Colonic mucosa (tissue), 4 donors: ENCODE measurements around the gene OR10H5. TPM values are rescaled to one million over a fixed set of nuclear protein-coding genes. Genes with fewer than 3 reads are reported as not detected.
"Not testable (repeated sequence)": the region's sequence is repeated elsewhere in the genome, so short reads cannot be mapped to it uniquely, and the experiment has no call there.

Experiments
- DNase-seq: peaks from one replicate; pipeline ENCODE4 v3.0.0-alpha.2; 2020
- H3K27ac ChIP-seq: fragments of 200-600 bp; one replicate; pipeline ENCODE4 v1.8.0; 2021
- H3K27me3 ChIP-seq: fragments of 200-600 bp; one replicate; pipeline ENCODE4 v1.8.0; 2021
- H3K36me3 ChIP-seq: fragments of 200-600 bp; one replicate; pipeline ENCODE4 v1.8.0; 2021
- H3K4me1 ChIP-seq: fragments of 200-600 bp; one replicate; pipeline ENCODE4 v1.8.0; 2021; ENCODE audit warnings: mild to moderate bottlenecking
- H3K4me3 ChIP-seq: fragments of 200-600 bp; one replicate; pipeline ENCODE4 v1.8.0; 2021
- H3K9ac ChIP-seq, 2 donors: one replicate each; pipeline ENCODE4 v1.7.0; 2013; ENCODE audit warnings: control low read depth in 2 of 2, low read depth in 2 of 2, low read length in 2 of 2
- H3K9me3 ChIP-seq: fragments of 200-600 bp; one replicate; pipeline ENCODE4 v1.8.0; 2021
- CTCF ChIP-seq: fragments of 200-600 bp; IDR thresholded peaks from one replicate; pipeline ENCODE4 v1.8.0; 2022; ENCODE audit warnings: antibody characterized with exemption, mild to moderate bottlenecking
- intact Hi-C: fragments of 100-400 bp; cut with DNase I; formaldehyde crosslinking; loops from one replicate; pipeline ENCODE4 v1.14.1; 2022
- total RNA-seq, 2 donors: library from RNA; stranded (reverse); fragmentation: NEBNext Ultra II Directional in 1 of 2; extraction: Animal tissue kit (Norgen Biotek cat#: 25700) in 1 of 2; gene quantifications; one replicate each; pipeline ENCODE4 v1.2.1, GENCODE V29; 2021
- donor health status: healthy.
- donor health status: DM: no; HTN: no; CAD: no.
- donor health status: DM: no; HTN: no; CAD: no.

OR10H5 gene
- total RNA-seq, 2 donors from 2014 or later: not detected

- DNase-seq: peak; percentile 80
- Histone ChIP-seq H3K27ac (peak overlapping the region; percentile 99), H3K9me3 (no peaks in the 10 kb centered on the region), H3K36me3 (no peaks in the 10 kb centered on the region), H3K4me3 (peak overlapping the region; percentile 68), H3K27me3 (no peaks in the 10 kb centered on the region), H3K4me1 (no peaks in the 10 kb centered on the region), H3K9ac (peak overlapping the region in 1 of 2 donors; percentile 97)
- intact Hi-C loops: no loop called here
- no peak for TF ChIP-seq CTCF
These were observed 49.8 kb downstream of the OR10H5 start for GRCh38 chr19:15837221-15837731.

GRCh38 chr19:15838351-15838750 is 50.9 kb downstream of the OR10H5 start:
- H3K4me3 ChIP-seq: no peak overlapping the region
- no peak overlapping the region for H3K9ac ChIP-seq
- H3K36me3 ChIP-seq: no peaks in the 10 kb centered on the region
- no peaks in the 10 kb centered on the region for H3K4me1 ChIP-seq
- TF ChIP-seq CTCF: no peak
- no peak overlapping the region for H3K27ac ChIP-seq
- DNase-seq: no peak
- no peaks in the 10 kb centered on the region for H3K9me3 ChIP-seq
- H3K27me3 ChIP-seq: no peaks in the 10 kb centered on the region
- intact Hi-C loops: no loop called here

- DNase-seq, H3K4me3 ChIP-seq, H3K4me1 ChIP-seq, H3K9me3 ChIP-seq, H3K36me3 ChIP-seq, H3K9ac ChIP-seq, H3K27me3 ChIP-seq, H3K27ac ChIP-seq, intact Hi-C loops: not testable (repeated sequence)
These were observed 52.4 kb downstream of the OR10H5 start for GRCh38 chr19:15839888-15840287.

- Histone ChIP-seq H3K4me3 (no peak overlapping the region), H3K27me3 (no peaks in the 10 kb centered on the region), H3K9ac (no peak overlapping the region), H3K9me3 (no peaks in the 10 kb centered on the region), H3K4me1 (no peaks in the 10 kb centered on the region), H3K27ac (no peak overlapping the region), H3K36me3 (no peaks in the 10 kb centered on the region)
- intact Hi-C loops: no loop called here
- no peak for DNase-seq
- no peak for TF ChIP-seq CTCF
These were observed 53.4 kb downstream of the OR10H5 start for GRCh38 chr19:15840833-15841232.

- intact Hi-C loops: no loop called here
- no peak overlapping the region for H3K9ac ChIP-seq
These were observed 54.6 kb downstream of the OR10H5 start for GRCh38 chr19:15841875-15842569.

More at GRCh38 chr19:15841875-15842569, 54.6 kb downstream of the OR10H5 start:
- TF ChIP-seq CTCF: no peak
- Histone ChIP-seq H3K4me3 (no peak overlapping the region), H3K27me3 (no peaks in the 10 kb centered on the region), H3K36me3 (no peaks in the 10 kb centered on the region), H3K9me3 (no peaks in the 10 kb centered on the region), H3K27ac (no peak overlapping the region), H3K4me1 (no peaks in the 10 kb centered on the region)
- DNase-seq: no peak
